CD4-positive, alpha-beta T cell treated with Interleukin-6 for 4 hours (primary cell): Measurements from ENCODE around the gene SH3BGRL2.

Experiments
- DNase-seq: peaks from one replicate; pipeline ENCODE4 v3.0.0-alpha.2; 2020; ENCODE audit warnings: mixed read lengths

Gene SH3BGRL2

DNA sequence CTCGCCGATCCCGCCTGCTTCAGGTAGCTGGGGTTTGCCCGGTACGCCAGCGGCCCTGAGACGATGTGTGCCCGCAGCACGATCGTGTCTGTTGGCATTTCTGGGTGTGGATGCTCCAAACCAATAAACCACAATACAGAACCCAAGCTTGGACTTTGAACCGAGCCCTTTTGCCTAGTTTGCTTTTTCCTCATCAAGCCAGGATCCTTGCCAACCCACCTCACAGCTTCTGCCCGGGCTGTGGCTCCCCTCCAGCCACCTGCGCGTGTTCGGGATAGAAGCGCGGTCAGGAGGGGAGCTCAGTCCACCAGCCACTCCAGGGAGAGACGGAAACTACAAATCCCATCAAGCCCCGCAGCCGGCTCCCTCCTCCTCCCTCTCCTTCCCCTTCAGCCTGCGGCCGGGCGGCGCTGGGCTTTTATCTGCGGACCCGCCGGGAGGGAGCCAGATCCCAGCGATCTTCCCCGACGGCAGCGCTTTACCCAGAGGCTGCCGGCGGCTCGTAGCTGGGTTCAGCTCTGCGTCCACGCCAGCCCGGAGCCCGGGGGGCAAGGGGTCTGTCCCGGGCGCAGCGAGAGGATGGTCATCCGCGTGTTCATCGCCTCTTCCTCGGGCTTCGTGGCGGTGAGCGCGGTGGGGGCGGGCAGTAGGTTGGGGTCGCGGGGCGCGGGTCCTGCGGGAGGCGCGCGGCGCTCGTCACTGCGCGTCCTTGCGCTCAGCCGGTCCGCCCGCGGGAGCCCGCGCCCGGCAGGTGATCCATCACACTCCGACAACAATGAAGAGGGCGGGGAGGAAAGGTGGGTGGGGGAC is at the start of gene SH3BGRL2:
SH3BGRL2 (plus strand) TSS at position 447 of the 810 bp plus-strand sequence; CDS start at position 580, 133 bp downstream.
- DNase-seq = peak; percentile 42

GRCh38 chr6:79584332-79584731 is 46.8 kb upstream of the SH3BGRL2 start:
- DNase-seq = no peak

DNA sequence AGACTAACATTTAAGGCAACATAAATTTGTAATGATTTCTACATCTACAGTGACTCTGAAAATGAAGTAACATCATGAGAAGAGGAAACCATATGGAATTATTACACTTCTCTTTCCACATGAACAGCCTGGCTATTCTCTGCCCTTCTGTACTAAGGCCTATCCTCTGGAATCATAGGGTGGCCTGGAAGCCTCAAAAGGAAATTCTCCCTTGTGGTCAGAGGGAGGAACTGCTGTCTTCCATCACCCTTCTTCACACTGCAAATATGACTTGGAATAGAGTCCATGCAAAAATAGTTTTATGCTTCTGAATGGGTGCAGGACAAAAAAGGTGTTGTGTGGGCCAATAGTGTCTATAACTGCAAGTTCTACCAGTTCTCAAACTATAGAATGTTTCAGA is 44.6 kb upstream of the SH3BGRL2 start:
- no peak for DNase-seq

GRCh38 chr6:79589701-79590100 is 41.4 kb upstream of the SH3BGRL2 start:
- no peak for DNase-seq

DNA sequence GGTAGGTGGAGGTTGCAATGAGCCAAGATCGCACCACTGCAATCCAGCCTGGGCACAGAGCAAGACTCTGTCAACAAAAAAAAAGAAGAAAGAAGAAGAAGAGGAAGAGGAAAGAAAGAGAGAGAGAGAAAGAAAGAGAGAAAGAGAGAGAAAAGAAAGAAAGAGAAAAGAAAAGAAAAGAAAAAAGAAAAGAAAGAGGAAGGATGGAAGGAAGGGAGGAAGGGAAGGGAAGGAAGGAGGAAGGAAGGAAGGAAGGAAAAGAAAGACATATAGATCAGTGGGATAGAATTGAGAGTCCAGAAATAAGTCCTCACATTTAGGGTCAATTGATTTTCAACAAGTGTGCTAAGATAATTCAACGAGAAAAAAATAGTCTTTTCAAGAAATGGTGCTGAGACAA is 34.0 kb upstream of the SH3BGRL2 start:
- DNase-seq = no peak

DNA sequence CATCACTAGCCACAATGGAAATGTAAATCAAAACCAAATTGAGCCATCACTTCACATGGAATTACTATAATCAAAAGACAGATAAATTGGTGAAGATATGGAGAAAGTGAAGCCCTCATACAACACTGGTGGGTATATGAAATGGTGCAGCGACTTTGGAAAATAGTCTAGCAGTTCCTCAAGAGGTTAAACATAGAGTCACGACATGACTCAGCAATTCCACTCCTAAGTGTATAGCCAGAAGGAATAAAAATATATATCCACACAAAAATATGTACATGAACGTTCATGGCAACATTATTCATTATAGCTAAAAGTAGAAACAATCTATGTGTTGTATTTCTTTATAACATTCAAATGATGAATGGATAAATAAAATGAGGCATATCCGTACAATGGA is 33.1 kb upstream of the SH3BGRL2 start:
- no peak for DNase-seq

DNA sequence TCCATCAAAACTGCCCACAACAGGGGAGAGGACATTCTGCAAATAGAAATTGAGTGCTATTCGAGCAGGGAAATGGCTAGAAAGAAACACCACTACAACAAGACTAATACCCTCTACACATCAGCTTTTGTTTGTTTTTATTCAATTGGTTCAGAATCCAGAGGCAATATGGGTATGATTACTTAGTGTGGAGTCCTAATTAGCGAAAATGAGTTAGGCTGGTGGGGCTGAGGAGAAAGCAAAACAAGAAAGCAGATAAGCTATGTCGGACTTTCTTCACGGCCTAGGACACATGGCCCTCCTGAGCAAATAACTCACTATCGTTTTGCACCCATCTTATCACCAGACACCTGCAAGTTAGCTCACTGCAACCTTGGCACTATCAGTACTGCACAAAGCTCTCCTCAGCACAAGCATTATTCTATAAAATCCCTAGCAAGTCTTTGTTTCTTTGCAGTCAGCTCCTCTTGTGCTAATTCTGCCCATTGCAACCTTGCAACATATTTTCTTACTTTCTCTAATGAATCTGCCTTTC is 31.3 kb upstream of the SH3BGRL2 start:
- DNase-seq = no peak

DNA sequence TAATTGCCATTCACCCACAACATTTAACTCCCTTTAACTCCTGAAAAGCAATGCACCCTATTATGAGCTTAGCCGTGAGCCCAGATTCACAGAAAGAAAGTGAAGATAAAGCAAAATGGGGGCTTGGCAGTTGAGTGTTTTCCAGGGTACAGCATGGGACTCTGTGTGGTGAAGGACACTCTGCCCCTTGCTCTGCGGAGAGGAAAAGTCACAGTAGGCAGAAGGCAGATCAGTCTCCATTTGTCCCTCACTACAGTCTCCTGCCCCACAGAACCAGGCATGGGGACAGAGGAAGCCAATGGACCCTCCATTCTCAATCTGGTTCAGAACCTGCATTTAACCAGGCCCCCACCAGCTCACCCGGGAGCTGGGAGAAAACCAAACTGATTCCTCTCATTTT is 30.8 kb upstream of the SH3BGRL2 start:
- no peak for DNase-seq

DNA sequence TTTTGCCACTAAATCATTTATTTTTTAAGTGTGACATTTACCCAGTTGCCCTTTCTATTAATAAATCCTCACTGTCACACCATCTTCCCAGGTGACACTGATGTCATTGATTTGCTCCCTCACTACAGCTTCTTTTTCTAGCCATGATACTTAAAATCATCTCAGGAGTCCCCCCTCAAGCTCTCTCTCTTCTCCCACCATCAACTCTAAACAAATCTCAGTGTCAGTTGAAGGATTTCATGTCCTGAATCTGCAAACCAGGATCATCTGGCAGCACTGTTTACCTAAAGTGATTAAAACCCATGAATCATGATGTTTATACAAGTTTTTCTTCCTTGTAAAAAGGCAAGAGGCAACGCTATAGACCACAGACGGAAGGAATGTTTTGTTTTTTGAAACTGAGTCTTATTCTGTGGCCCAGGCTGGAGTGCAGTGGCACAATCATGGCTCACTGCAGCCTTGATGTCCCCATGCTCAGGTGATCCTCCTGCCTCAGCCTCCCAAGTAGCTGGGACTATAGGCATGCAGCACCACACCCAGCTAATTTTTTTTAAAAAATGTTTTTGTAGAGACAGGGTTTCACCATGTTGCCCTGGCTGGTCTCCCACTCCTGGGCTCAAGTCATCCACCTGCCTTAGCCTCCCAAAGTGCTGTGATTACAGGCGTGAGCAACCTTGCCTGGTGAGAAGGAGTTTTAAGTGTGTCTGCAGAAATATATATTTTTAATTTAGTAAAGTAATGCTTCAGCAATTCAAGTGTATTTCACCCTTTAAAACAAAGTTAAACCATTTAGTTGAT is 30.1 kb upstream of the SH3BGRL2 start:
- no peak for DNase-seq

GRCh38 chr6:79602859-79603258 is 28.3 kb upstream of the SH3BGRL2 start:
- DNase-seq = no peak

- DNase-seq = no peak
Measured at GRCh38 chr6:79604583-79605037, 26.5 kb upstream of the SH3BGRL2 start.

- DNase-seq = no peak
Measured at GRCh38 chr6:79605061-79605460, 26.1 kb upstream of the SH3BGRL2 start.

- no peak for DNase-seq
Measured at GRCh38 chr6:79605968-79606764, 25.0 kb upstream of the SH3BGRL2 start.

DNA sequence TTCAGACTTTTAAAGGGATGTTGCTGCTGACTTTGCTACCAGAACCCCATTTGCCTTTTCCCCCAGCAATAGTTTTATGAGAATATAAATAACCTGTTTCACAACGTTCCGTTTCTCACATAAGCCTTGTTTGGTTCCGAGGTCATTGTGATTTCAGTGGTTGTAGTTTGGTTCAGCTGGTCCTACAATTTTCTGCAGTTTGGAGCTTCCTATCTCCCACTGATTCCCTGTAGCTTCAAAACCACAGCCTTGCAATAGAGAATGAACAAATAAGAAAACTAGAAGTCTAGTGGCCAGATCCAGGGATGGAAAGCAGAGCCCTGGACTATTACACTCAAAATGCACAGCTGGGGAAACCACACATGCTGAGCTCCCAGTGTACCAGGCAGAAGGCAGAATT is 24.1 kb upstream of the SH3BGRL2 start:
- DNase-seq = no peak

- no peak for DNase-seq
Measured at GRCh38 chr6:79608334-79609224, 22.6 kb upstream of the SH3BGRL2 start.

DNA sequence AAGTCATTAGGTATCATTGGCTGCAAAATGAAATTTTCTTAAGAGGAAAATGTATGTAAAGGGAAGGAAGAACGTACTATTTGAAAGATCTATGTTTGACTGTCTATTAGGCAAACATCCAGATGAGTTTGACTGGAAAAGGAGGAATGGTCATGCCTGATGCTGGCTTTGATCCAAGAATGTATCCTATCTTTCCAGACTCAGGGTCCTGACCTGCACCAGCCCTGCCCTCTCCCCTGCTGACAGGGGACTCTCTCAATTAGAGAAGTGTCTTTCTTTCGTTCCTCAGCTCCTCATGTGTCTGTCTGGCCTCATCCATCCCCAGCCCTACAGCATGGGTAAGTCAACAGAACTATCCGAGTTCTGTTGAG is 21.9 kb upstream of the SH3BGRL2 start:
- DNase-seq = no peak

DNA sequence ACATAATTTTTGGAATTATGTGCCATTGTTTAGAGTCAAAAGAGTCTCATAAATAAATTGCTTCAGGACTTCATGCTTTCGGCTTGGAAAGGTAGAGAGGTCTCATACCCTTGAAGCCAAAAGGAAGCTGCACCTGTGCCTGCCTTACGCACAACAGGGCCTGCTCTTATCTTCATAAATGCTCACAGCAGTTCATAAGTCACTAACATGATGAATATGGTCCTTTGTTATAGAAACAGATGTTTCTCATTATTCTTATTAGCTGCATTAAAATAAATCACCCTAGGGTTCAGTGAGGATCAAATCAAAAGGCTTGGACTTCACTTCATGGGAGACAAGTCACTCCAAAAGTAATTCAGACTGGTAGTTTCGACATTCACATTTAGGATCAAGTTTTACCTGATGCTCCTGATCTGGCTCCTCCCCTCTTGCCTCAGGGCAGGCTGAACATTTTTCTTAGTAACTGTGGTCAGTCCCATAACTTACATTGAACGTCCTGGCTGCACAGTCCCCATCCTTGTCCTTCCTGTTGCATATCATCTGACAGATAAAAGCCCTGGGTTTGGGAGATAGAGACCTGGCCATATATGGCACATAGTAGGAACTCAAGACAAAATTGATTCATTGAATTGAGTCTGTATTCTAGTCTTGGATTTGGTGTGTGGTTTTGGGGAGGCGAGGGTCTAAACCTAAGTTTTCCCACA is 20.7 kb upstream of the SH3BGRL2 start:
- no peak for DNase-seq

DNA sequence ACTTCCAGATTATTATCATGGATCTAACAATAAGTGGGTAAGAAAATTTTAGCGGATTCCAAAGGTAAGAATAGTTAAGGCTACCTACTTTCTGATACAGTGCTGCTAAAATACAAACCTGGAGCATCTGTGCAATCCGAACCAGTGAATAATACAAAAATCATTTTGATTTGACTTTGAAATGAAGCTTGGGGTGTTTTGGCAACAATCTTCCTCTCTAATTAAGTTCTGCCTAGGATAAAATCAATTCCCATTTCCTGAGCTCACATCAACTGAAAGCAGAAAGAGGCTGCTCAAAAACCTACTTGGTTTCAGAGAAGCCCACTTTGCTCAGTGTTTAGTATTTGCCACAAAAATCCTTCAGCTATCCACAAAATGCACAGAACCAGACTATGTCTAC is 18.7 kb upstream of the SH3BGRL2 start:
- DNase-seq = no peak

DNA sequence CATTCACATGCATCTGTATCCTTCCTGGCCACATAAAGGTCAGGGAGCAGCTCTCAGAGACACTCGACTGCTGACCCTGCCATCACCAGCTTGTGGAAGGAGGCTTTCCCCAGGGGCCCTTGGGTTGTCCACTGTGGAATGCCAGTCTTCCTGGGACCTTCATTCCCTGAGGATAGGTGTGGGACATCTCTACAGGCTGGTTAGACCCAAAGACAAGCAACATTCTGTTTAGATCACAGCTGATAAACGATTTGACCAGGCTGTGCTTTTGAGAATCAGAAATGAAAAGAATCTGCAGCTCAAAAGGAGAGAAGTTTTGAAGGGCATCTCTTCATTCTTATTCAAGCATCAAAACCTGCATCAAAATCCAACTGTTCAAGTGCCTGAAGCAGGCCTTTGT is 18.2 kb upstream of the SH3BGRL2 start:
- DNase-seq = no peak

DNA sequence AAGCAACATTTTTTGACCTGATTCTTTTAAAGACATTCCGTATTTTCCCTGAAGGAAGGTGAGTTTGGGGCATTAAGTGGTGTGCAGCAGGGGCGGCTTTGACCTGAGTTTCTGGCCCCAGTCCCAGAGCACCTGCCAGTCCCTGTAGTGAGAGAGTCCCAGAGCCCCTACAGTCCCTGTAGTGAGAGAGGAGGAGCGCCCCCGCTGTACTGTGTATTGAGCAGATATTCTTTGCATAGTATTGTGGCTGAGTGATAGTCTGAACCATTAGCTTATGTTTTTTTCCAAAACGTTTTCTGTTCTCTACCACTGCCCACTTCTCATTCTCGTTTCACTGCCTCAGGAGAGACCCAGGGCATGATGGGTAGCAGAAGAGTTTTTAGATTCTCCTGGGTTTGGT is 17.2 kb upstream of the SH3BGRL2 start:
- no peak for DNase-seq
